Kidney (tissue), 14 donors: ENCODE results near the gene PTGR2. TPM values are rescaled to one million over a fixed set of nuclear protein-coding genes. Genes with fewer than 3 reads are reported as not detected.

Source experiments
- DNase-seq, 5 donors: peaks; one replicate each; pipeline ENCODE4 v3.0.0-alpha.2; 2013 to 2020
- FAIRE-seq: peaks from 2 replicates; lab custom pipeline; 2012; peaks lifted over from hg19 to GRCh38; lab: Jason Lieb, UNC
- H3K27ac ChIP-seq, 2 donors: one replicate each; pipeline ENCODE4 v1.7.0; 2013; ENCODE audit warnings: low read depth in 2 of 2, low read length in 2 of 2, inconsistent platforms in 1 of 2
- H3K27me3 ChIP-seq: one replicate; pipeline ENCODE4 v1.7.1; 2013; ENCODE audit warnings: low read length, inconsistent platforms; ENCODE audit not compliant: control insufficient read depth, insufficient read depth
- H3K36me3 ChIP-seq, 3 donors: one replicate each; pipeline versions ENCODE4 v1.7.0 to v1.7.1; 2013; ENCODE audit warnings: low read length in 3 of 3, control low read depth in 1 of 3, inconsistent platforms in 1 of 3; ENCODE audit not compliant: insufficient read depth in 3 of 3, control insufficient read depth in 2 of 3
- H3K4me1 ChIP-seq, 3 donors: one replicate each; pipeline versions ENCODE4 v1.7.0 to v1.7.1; 2013; ENCODE audit warnings: low read length in 3 of 3, inconsistent platforms in 1 of 3, low read depth in 1 of 3; ENCODE audit not compliant: control insufficient read depth in 2 of 3, insufficient read depth in 2 of 3
- H3K4me3 ChIP-seq, 3 donors: one replicate each; pipeline versions ENCODE4 v1.7.0 to v1.8.1; 2013; ENCODE audit warnings: low read length in 3 of 3, control low read depth in 1 of 3, inconsistent platforms in 1 of 3
- H3K9ac ChIP-seq, 3 donors: one replicate each; pipeline versions ENCODE4 v1.7.0 to v1.7.1; 2013; ENCODE audit warnings: low read length in 3 of 3, control low read depth in 1 of 3, inconsistent platforms in 1 of 3
- H3K9me3 ChIP-seq, 3 donors: one replicate each; pipeline versions ENCODE4 v1.7.0 to v1.7.1; 2013; ENCODE audit warnings: low read length in 3 of 3, control low read depth in 1 of 3, inconsistent platforms in 1 of 3; ENCODE audit not compliant: control insufficient read depth in 2 of 3, insufficient read depth in 1 of 3
- CTCF ChIP-seq: IDR thresholded peaks from 3 replicates; pipeline ENCODE4 v1.5.1; 2012; ENCODE audit warnings: mild to moderate bottlenecking, moderate library complexity, borderline replicate concordance; ENCODE audit not compliant: insufficient read depth; ENCODE audit errors: extremely low read depth
- intact Hi-C: fragments of 100-400 bp; cut with DNase I; formaldehyde crosslinking; loops from one replicate; pipeline ENCODE4 v1.11.1; 2022
- polyA plus RNA-seq: library from polyadenylated mRNA; stranded (reverse); fragments of 350-450 nt; fragmentation: Illumina TruSeq; extraction: RNeasy Lipid Tissue Mini Kit (QIAGEN cat#74804); gene quantifications from one replicate; pipeline ENCODE4 v1.2.3, GENCODE V29; 2014; ENCODE audit warnings: low read depth, low replicate concordance; ENCODE audit not compliant: insufficient read depth
- total RNA-seq: library from RNA; stranded (reverse); fragmentation: NEBNext Ultra II Directional; extraction: Animal tissue kit (Norgen Biotek cat#: 25700); gene quantifications from one replicate; pipeline ENCODE4 v1.2.1, GENCODE V29; 2021
- donor health status: control.
- donor health status: control.
- donor health status: control.
- donor health status: control.
- donor health status: control.
- donor health status: DM: yes; HTN: yes; CAD: no.
- donor health status: Normal renal cell carcinoma (clear cell type).

PTGR2 gene
- total and polyA plus RNA-seq, 2 donors from 2014 or later = 20.5 to 24.4 TPM

GRCh38 chr14:73870525-73871235 is 19.0 kb downstream of the PTGR2 start:
- H3K27ac ChIP-seq = no peak overlapping the region
- DNase-seq = no peak
- no peak for FAIRE-seq
- H3K4me3 ChIP-seq = no peak overlapping the region
- H3K9me3 ChIP-seq = no peaks in the 10 kb centered on the region
- peaks cover 0 to 4% (median 3%) of the 10 kb centered on the region in 3 donors for H3K36me3 ChIP-seq
- no peaks in the 10 kb centered on the region for H3K4me1 ChIP-seq
- no peak overlapping the region for H3K9ac ChIP-seq
- no peaks in the 10 kb centered on the region for H3K27me3 ChIP-seq
- intact Hi-C loops = no loop called here
- no peak for TF ChIP-seq CTCF

DNA sequence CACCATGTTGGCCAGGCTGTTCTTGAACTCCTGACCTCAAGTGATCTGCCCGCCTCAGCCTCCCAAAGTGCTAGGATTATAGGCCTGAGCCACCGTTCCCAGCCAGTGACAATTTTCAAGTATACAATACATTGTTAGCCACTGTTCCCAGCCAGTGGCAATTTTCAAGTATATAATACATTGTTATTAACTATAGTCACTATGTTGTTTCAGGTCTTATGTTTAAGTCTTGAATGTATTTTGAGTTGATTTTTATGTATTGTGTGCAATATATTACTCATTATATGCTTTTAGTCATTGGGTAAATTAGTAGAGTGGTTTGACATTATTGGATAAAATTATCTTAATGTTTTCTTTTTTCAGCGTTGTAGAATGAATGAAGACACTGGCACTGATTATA is 22.0 kb downstream of the PTGR2 start:
- no peaks in the 10 kb centered on the region for H3K4me1 ChIP-seq
- H3K9me3 ChIP-seq = no peaks in the 10 kb centered on the region
- no peak overlapping the region for H3K4me3 ChIP-seq
- no peak overlapping the region for H3K9ac ChIP-seq
- no peak overlapping the region for H3K27ac ChIP-seq
- H3K27me3 ChIP-seq = no peaks in the 10 kb centered on the region
- FAIRE-seq (no peak), DNase-seq (no peak)
- TF ChIP-seq CTCF = no peak
- intact Hi-C loops = no loop called here
- H3K36me3 ChIP-seq = peaks cover 0 to 5% (median 3%) of the 10 kb centered on the region in 3 donors

GRCh38 chr14:73877790-73878189 is 26.2 kb downstream of the PTGR2 start:
- Histone ChIP-seq H3K27ac (no peak overlapping the region), H3K9me3 (no peaks in the 10 kb centered on the region), H3K27me3 (no peaks in the 10 kb centered on the region), H3K4me1 (no peaks in the 10 kb centered on the region), H3K9ac (no peak overlapping the region), H3K36me3 (peaks cover 0 to 3% (median 3%) of the 10 kb centered on the region in 3 donors), H3K4me3 (no peak overlapping the region)
- intact Hi-C loops = no loop called here
- TF ChIP-seq CTCF = no peak
- FAIRE-seq (no peak), DNase-seq (no peak)
